Stomach (tissue), 9 donors: ENCODE results near the gene ETNK1. TPM values are rescaled to one million over a fixed set of nuclear protein-coding genes. Genes with fewer than 3 reads are reported as not detected.

Experiments used
- DNase-seq, 2 donors: peaks; one replicate each; pipeline versions ENCODE4 v3.0.0 to v3.0.0-alpha.2; 2013 to 2019
- H3K27ac ChIP-seq, 5 donors: fragments of 200-600 bp in 4 of 5; sonication (generic) in 4 of 5; one replicate each; pipeline ENCODE4 v1.5.1; 2013 to 2019; ENCODE audit warnings: mild to moderate bottlenecking in 1 of 5, moderate library complexity in 1 of 5
- H3K27me3 ChIP-seq, 3 donors: fragments of 200-600 bp; sonication (generic); one replicate each; pipeline ENCODE4 v1.5.1; 2017 to 2019; ENCODE audit warnings: mixed run types in 1 of 3
- H3K36me3 ChIP-seq, 4 donors: fragments of 200-600 bp; sonication (generic); 1 replicate in 3 of 4; 2 replicates in 1 of 4; pipeline ENCODE4 v1.5.1; 2016 to 2019
- H3K4me1 ChIP-seq, 4 donors: fragments of 200-600 bp; sonication (generic); one replicate each; pipeline ENCODE4 v1.5.1; 2016 to 2019
- H3K4me3 ChIP-seq, 4 donors: fragments of 200-600 bp; sonication (generic) in 3 of 4; one replicate each; pipeline ENCODE4 v1.5.1; 2016 to 2019; ENCODE audit warnings: mild to moderate bottlenecking in 1 of 4
- H3K9me3 ChIP-seq, 4 donors: fragments of 200-600 bp; sonication (generic); one replicate each; pipeline ENCODE4 v1.5.1; 2016 to 2019
- EP300 ChIP-seq: sonication (generic); formaldehyde crosslinking; IDR thresholded peaks from one replicate; pipeline ENCODE4 v1.6.1; 2017; ENCODE audit warnings: antibody characterized with exemption
- POLR2A ChIP-seq, 4 donors: fragments of 450-650 bp; IDR thresholded peaks; one replicate each; pipeline ENCODE4 v1.6.1; 2016; ENCODE audit warnings: antibody characterized with exemption in 4 of 4, control low read depth in 2 of 4, mild to moderate bottlenecking in 1 of 4, moderate library complexity in 1 of 4
- POLR2AphosphoS5 ChIP-seq, 3 donors: sonication (generic); formaldehyde crosslinking; IDR thresholded peaks; one replicate each; pipeline ENCODE4 v1.6.1; 2016; ENCODE audit warnings: antibody characterized with exemption in 3 of 3
- WGBS, 5 donors: extraction: QIAGEN DNeasy Blood & Tissue Kit in 3 of 5; methylation state at CpG; one replicate each; pipeline versions ENCODE4 v1.1.5 to v1.1.7; 2013 to 2018; 5-methylcytosine and 5-hydroxymethylcytosine counted together
- intact Hi-C: fragments of 100-400 bp; cut with DNase I; formaldehyde crosslinking; loops from one replicate; pipeline ENCODE4 v1.15.1; 2023; ENCODE audit warnings: low total_unique reads
- polyA plus RNA-seq, 3 donors: library from polyadenylated mRNA; stranded (reverse); fragments of 200-250 nt; gene quantifications; one replicate each; pipeline ENCODE4 v1.2.3, GENCODE V29; 2013
- total RNA-seq, 5 donors: library from RNA; depleted of rRNA; stranded (reverse); fragments of >200 nt; gene quantifications; one replicate each; pipeline versions ENCODE4 v1.1.0 to v1.2.3, GENCODE V29; 2014 to 2016
- TF ChIP-seq, protein P1 (sequence below), 7 experiments: fragments of 450-650 bp in 4 of 7; fragments of 200-600 bp in 3 of 7; sonication (generic) in 3 of 7; IDR thresholded peaks; one replicate each; pipeline ENCODE4 v1.5.1; 2016 to 2019; ENCODE audit warnings: antibody characterized with exemption in 7 of 7, control low read depth in 2 of 7, mild to moderate bottlenecking in 1 of 7
- donor health status: healthy with polysubstance abuse.
- donor health status: Bipolar disorder and iron deficiency.
- donor health status: healthy.

ETNK1 gene
- total and polyA plus RNA-seq, 8 donors: 7.5 to 168 (median 40.4) TPM

DNA sequence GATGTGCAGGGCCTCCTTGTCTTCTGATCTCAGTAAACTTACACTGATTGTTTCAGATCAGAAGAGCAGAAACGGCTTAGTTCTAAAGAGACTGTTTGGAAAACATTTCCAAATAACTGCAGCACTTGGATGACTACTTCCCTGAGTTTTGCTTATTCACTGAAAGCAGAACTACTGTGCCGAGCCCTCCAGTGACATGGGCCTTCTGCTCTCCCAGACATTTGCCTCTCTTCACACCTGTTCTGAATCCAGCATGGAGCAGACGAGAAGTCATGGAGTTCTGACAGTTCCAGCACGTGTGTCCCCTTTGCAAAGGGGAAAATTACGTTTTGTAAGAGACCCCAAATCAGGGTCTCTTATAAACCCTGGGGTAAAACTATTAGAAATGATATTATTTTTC, 31.4 kb downstream of the ETNK1 start:
- intact Hi-C loops: no loop called here
- no peak for DNase-seq
- peaks cover 0 to 35% (median 13%) of the 10 kb centered on the region in 4 donors for H3K4me1 ChIP-seq
- WGBS, 5 donors: 62 to 73% (median 70%) methylated on average over 5 of the region's 5 CpGs
- no peaks in the 10 kb centered on the region for H3K27me3 ChIP-seq
- TF ChIP-seq POLR2AphosphoS5 (IDR thresholded peaks at IDR 0.05) (no peak), POLR2A (IDR thresholded peaks at IDR 0.05) (no peak), EP300 (no peak)
- TF ChIP-seq, protein P1, sequence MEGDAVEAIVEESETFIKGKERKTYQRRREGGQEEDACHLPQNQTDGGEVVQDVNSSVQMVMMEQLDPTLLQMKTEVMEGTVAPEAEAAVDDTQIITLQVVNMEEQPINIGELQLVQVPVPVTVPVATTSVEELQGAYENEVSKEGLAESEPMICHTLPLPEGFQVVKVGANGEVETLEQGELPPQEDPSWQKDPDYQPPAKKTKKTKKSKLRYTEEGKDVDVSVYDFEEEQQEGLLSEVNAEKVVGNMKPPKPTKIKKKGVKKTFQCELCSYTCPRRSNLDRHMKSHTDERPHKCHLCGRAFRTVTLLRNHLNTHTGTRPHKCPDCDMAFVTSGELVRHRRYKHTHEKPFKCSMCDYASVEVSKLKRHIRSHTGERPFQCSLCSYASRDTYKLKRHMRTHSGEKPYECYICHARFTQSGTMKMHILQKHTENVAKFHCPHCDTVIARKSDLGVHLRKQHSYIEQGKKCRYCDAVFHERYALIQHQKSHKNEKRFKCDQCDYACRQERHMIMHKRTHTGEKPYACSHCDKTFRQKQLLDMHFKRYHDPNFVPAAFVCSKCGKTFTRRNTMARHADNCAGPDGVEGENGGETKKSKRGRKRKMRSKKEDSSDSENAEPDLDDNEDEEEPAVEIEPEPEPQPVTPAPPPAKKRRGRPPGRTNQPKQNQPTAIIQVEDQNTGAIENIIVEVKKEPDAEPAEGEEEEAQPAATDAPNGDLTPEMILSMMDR (IDR thresholded peaks at IDR 0.05): no peak
- H3K9me3 ChIP-seq: no peaks in the 10 kb centered on the region
- H3K4me3 ChIP-seq: no peak overlapping the region
- H3K36me3 ChIP-seq: peaks cover 0 to 25% (median 12%) of the 10 kb centered on the region in 4 donors
- no peak overlapping the region for H3K27ac ChIP-seq

DNA sequence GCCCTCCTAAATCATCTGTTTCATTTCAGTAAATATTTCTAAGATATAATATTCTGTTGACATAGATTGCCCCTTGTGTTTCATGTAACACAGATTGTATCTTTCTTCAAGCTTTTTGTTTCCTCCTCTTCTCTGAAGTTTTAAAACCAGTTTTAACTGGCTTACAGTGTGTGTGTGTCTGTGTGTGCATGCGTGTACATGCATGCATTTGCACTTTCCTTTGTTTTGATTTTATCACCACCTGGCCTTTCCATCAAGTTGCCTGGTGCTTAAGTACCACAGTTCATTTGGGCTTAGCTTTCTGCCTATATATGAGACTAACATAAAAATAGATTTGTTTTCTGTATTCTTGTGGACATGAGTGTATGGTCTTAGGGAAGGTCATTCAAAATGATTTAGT, 31.9 kb downstream of the ETNK1 start:
- no peaks in the 10 kb centered on the region for H3K9me3 ChIP-seq
- H3K27ac ChIP-seq: no peak overlapping the region
- peaks cover 0 to 35% (median 13%) of the 10 kb centered on the region in 4 donors for H3K4me1 ChIP-seq
- no peak for TF ChIP-seq EP300
- TF ChIP-seq POLR2A (IDR thresholded peaks at IDR 0.05): no peak
- TF ChIP-seq, protein P1 (IDR thresholded peaks at IDR 0.05): no peak
- no peak for TF ChIP-seq POLR2AphosphoS5 (IDR thresholded peaks at IDR 0.05)
- no peak overlapping the region for H3K4me3 ChIP-seq
- H3K36me3 ChIP-seq: peaks cover 0 to 22% (median 13%) of the 10 kb centered on the region in 4 donors
- no peak for DNase-seq
- 71 to 98% (median 81%) methylated on average over 1 of the region's 1 CpG for WGBS, 5 donors
- intact Hi-C loops: no loop called here
- H3K27me3 ChIP-seq: no peaks in the 10 kb centered on the region

DNA sequence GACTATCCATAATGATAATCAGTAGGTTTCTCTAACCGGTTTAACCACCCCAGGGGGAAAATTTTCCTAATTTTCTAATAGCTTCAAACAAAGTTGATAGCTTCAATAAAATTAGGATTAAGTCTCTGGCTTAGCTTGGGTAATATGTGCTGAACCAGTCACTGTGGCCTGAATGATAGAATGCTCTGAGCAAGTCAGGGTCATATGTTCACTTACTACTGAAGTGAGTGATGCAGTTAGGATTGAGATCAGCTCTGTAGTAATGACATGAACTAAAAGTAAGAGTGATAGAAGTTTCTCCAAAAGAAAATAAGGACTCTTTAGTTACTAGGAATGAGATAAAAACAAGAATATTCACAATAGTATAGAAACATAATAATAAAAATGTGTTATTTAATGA, 32.6 kb downstream of the ETNK1 start:
- intact Hi-C loops: no loop called here
- Histone ChIP-seq H3K4me1 (peaks cover 0 to 35% (median 13%) of the 10 kb centered on the region in 4 donors), H3K9me3 (no peaks in the 10 kb centered on the region), H3K4me3 (no peak overlapping the region), H3K27me3 (no peaks in the 10 kb centered on the region), H3K27ac (no peak overlapping the region), H3K36me3 (peaks cover 3 to 26% (median 20%) of the 10 kb centered on the region in 4 donors)
- TF ChIP-seq EP300: no peak
- TF ChIP-seq POLR2AphosphoS5 (IDR thresholded peaks at IDR 0.05): no peak
- TF ChIP-seq POLR2A (IDR thresholded peaks at IDR 0.05): no peak
- TF ChIP-seq, protein P1 (IDR thresholded peaks at IDR 0.05): no peak
- WGBS, 5 donors: 77 to 94% (median 84%) methylated on average over 1 of the region's 1 CpG
- DNase-seq: no peak

- Histone ChIP-seq H3K27ac (no peak overlapping the region), H3K9me3 (no peaks in the 10 kb centered on the region), H3K4me3 (no peak overlapping the region), H3K27me3 (no peaks in the 10 kb centered on the region), H3K4me1 (peaks cover 0 to 29% (median 13%) of the 10 kb centered on the region in 4 donors), H3K36me3 (peaks cover 8 to 29% (median 26%) of the 10 kb centered on the region in 4 donors)
- no peak for TF ChIP-seq EP300
- no peak for DNase-seq
- intact Hi-C loops: no loop called here
- WGBS, 5 donors: 73 to 82% (median 79%) methylated on average over 2 of the region's 2 CpGs
Observed at GRCh38 chr12:22658214-22658613, 33.2 kb downstream of the ETNK1 start.

- Histone ChIP-seq H3K27me3 (no peaks in the 10 kb centered on the region), H3K9me3 (no peaks in the 10 kb centered on the region), H3K27ac (no peak overlapping the region), H3K4me1 (peaks cover 0 to 10% (median 4%) of the 10 kb centered on the region in 4 donors), H3K36me3 (peaks cover 8 to 40% (median 34%) of the 10 kb centered on the region in 4 donors), H3K4me3 (no peak overlapping the region)
- no peak for DNase-seq
- intact Hi-C loops: no loop called here
- TF ChIP-seq POLR2AphosphoS5 (IDR thresholded peaks at IDR 0.05): no peak
- WGBS, 5 donors: 94 to 100% (median 95%) methylated on average over 1 of the region's 1 CpG
Observed at GRCh38 chr12:22662356-22662755, 37.4 kb downstream of the ETNK1 start.
